ENCODE measurements around the gene ACCS. TPM values are rescaled to one million over a fixed set of nuclear protein-coding genes. Genes with fewer than 3 reads are reported as not detected.
A peak's percentile ranks its signal among the peaks of the same experiment; 100 is the strongest.

The ACCS gene
- total and polyA plus RNA-seq, 9 of the 15 experiments (the other 6 are each of a cell fraction or from before 2014, with no cell fraction given): 4.2 to 25.9 (median 16.3) TPM

GRCh38 chr11:44018829-44019228 is 47.2 kb upstream of the ACCS start:
- Histone ChIP-seq H3K9me1 (ENCODE audit: control insufficient read depth, insufficient read depth, low read length) (no peaks in the 10 kb centered on the region), H3K27ac (ENCODE audit: extremely low read depth, low read depth, low read length) (no peak overlapping the region), H3K4me3 (no peak overlapping the region), H3K36me3 (ENCODE audit: control insufficient read depth, insufficient read depth, low read length) (no peaks in the 10 kb centered on the region), H3K4me2 (ENCODE audit: insufficient read depth, low read length) (no peak overlapping the region), H4K20me1 (replicated peaks; ENCODE audit: control insufficient read depth, insufficient read depth, low read length) (no peaks in the 10 kb centered on the region), H3K79me2 (ENCODE audit: control insufficient read depth, insufficient read depth, low read length) (no peaks in the 10 kb centered on the region), H3K4me1 (replicated peaks in 1 of 2; ENCODE audit: control insufficient read depth in 2 of 2, insufficient read depth in 2 of 2, low read length in 2 of 2) (no peaks in the 10 kb centered on the region), H3K9me3 (replicated peaks; ENCODE audit: control insufficient read depth, insufficient read depth, low read depth, low read length) (no peaks in the 10 kb centered on the region), H3K27me3 (ENCODE audit: control insufficient read depth in 2 of 2, insufficient read depth in 2 of 2, low read length in 2 of 2) (peaks cover 0 to 13% of the 10 kb centered on the region in 2 experiments; a peak in 2 of 5 replicates), H2AFZ (ENCODE audit: low read depth, low read length) (no peak overlapping the region), H3K9ac (ENCODE audit: insufficient read depth in 1 of 2, low read depth in 2 of 2, low read length in 2 of 2) (no peak overlapping the region)
- FAIRE-seq (no peak), DNase-seq (ENCODE audit: extremely low read depth in 1 of 4, low spot score in 3 of 4) (no peak), ATAC-seq (no peak)
- in situ Hi-C loops (cut with MboI) (no loop called here), intact Hi-C loops (cut with micrococcal nuclease) (no loop called here)
- ChIA-PET POLR2A (no interaction called here), CTCF (ENCODE audit: low intra/inter-chr PET ratio) (no interaction called here)
- BruUV-seq (replicated peaks): no TSS peak
- WGBS (ENCODE audit: insufficient coverage, low coverage, missing lambda C conversion rate): 0% methylated on average over 2 of the region's 2 CpGs
- TF ChIP-seq THAP7 (CRISPR knock-in tag; IDR thresholded peaks at IDR 0.05) (no peak), C11orf30 (IDR thresholded peaks at IDR 0.05; ENCODE audit: low read depth) (peak; percentile 13; the same call in 1 of the 2 replicates), RCOR1 (IDR thresholded peaks at IDR 0.05; ENCODE audit: borderline replicate concordance in 1 of 2, low read depth in 2 of 2, low read length in 2 of 2) (no peak), THRB (CRISPR knock-in tag; conservative IDR thresholded peaks at IDR 0.05) (no peak), FOS (IDR thresholded peaks at IDR 0.05; ENCODE audit: extremely low read depth, insufficient read length) (no peak), MAFG (tag; conservative IDR thresholded peaks at IDR 0.05) (peak; percentile 33), ZC3H8 (IDR thresholded peaks at IDR 0.05) (no peak), PHF20 (IDR thresholded peaks at IDR 0.05; ENCODE audit: partially characterized antibody) (no peak), ARID2 (IDR thresholded peaks at IDR 0.05) (no peak)
- TF ChIP-seq, protein P1, sequence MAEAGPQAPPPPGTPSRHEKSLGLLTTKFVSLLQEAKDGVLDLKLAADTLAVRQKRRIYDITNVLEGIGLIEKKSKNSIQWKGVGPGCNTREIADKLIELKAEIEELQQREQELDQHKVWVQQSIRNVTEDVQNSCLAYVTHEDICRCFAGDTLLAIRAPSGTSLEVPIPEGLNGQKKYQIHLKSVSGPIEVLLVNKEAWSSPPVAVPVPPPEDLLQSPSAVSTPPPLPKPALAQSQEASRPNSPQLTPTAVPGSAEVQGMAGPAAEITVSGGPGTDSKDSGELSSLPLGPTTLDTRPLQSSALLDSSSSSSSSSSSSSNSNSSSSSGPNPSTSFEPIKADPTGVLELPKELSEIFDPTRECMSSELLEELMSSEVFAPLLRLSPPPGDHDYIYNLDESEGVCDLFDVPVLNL (CRISPR knock-in tag; IDR thresholded peaks at IDR 0.05; ENCODE audit: low read depth): no peak
